Hematopoietic multipotent progenitor cell treated with erythropoietin and hydrocortisone succinate and interleukin-3 and kit ligand, for 4 days (in vitro differentiated cells): Measurements from ENCODE around the gene CSNK2A1.

Experiments
- DNase-seq: peaks from one replicate; pipeline ENCODE4 v3.0.0-alpha.2; 2015

CSNK2A1 gene

DNA sequence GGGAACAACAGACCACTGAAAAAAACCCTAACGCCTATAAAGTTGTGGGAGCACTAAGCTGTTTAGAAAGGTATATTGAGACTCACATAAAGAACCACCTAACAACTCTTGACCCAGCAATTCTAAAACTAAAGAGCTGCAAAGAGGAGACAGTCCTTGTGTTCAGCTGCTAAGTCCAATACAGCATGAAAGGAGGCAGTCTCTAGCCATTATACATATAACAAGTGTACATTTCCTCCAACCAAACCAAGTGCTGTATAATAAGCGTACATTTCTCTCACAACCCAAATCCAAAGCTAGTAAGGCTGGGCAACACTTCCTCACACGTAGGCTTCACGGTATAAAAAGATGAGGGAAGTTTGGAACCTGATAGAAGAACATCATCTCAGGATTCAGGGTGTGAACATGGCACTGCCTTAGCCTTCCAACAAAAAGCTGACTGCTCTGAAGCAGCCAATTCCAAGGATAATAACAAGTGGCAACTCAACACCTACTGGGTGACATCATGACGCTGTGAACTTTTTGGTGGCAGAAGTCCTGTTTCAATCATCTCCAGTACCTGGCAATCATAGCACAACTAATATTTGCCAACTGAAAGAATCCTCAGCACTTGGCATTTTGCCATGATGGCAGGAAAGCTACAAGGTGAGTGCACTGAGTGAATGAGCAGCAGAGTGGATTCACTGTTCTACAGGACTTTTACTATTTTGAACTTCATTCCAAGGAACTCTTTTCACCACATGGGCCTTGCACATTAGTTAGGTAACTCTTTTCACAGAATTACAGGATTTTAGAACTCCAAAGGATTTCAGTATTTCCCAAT lies 97.9 kb downstream of the CSNK2A1 start:
- no peak for DNase-seq

DNA sequence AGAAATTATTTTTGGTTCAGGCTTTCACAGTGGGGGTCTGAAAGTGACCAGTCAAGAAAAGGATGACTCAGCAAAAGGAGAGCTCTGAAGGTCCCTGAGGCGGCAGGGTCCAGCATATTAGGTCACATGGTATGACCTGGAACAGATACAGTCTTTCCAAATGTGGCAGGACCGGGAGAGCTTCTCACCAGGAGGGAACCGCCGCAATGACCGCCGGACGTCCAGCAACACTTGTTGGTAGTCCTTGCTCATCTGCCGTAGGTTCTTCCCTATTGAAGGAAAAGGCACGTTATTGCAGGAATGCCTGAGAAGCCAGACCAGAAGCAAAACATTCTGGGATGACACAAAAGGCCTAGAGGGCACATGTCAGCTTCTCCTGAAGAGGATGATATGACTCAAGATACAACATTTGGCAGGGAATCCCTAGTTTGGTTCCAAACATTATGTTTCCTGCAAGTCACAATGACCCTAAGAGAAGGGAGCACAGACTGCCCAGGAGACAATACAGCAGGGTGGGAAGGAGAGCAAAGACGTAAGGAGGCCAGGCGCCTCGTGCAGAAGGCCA lies 98.6 kb downstream of the CSNK2A1 start:
- no peak for DNase-seq

- DNase-seq: no peak
Measured at GRCh38 chr20:444117-444516, 99.5 kb downstream of the CSNK2A1 start.

- DNase-seq: no peak
Measured at GRCh38 chr20:443223-443775, 100.3 kb downstream of the CSNK2A1 start.

DNA sequence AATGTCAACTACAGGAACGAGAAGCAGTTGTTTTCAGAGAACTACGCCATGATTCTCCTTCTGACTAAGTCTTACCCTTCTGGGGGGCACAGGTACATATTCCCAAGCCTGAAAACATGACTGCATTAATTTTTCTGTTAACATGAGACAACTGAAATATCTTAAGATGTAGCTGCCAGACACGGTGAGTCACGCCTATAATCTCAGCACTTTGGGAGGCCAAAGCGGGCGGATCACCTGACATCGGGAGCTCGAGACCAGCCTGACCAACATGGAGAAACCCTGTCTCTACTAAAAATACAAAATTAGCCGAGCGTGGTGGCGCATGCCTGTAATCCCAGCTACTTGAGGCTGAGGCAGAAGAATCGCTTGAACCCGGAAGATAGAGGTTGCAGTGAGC lies 103.0 kb downstream of the CSNK2A1 start:
- DNase-seq: no peak

GRCh38 chr20:440148-440547 lies 103.4 kb downstream of the CSNK2A1 start:
- DNase-seq: no peak

GRCh38 chr20:438571-439469 lies 104.8 kb downstream of the CSNK2A1 start:
- peak; percentile 96 for DNase-seq

DNA sequence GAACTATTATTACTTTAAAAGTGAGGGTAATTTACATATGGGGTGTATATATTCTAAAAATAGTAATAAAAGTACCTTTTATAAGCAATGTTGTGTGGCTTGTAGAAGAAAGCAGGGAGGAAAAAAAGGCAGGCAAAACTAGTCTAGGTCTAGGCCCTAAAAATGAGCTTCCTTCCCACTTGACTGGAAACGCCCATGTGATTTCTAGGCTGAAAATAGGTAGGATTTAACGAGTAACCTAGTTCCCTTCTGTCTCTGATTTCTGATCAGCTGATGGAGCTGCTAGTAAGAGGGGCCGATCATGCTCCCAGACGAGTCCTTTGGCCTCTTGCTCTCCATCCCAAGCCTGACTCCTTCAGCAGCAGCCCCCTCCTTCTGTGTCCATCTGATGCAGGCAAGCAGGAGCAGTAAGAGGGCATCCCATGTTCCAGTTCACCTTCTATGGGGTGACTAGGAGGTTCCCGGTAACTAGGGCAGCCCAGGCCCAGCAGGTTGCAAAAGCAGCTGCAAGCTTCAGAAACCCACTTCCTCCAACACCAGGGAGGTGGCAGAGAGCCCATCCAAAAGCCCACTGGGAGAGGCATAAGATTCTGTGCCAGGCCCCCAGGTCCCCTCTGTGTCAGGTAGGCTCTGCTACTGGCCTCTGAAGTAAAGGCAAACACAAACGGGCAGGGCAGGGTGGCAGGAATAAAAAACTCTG lies 105.7 kb downstream of the CSNK2A1 start:
- peak; percentile 62 for DNase-seq

DNA sequence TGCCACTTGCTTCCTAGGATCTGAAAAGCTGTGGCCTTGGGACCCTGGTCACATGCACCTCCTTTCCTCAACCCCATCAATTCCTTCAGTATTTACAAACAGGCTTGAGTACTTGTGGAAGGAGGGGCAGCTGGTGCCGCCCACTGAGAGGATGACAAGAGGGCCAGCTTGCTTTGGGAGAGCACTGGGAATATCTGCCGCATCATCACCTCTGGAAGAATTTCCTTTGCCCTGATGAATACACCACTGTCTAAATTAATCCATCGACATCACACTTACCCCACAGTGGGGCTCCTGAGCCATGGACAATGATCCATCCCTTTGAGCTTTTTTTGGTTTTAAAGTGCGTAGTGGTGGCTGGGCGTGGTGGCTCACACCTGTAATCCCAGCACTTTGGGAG lies 107.1 kb downstream of the CSNK2A1 start:
- DNase-seq: no peak

GRCh38 chr20:435558-435957 lies 108.0 kb downstream of the CSNK2A1 start:
- DNase-seq: no peak

DNA sequence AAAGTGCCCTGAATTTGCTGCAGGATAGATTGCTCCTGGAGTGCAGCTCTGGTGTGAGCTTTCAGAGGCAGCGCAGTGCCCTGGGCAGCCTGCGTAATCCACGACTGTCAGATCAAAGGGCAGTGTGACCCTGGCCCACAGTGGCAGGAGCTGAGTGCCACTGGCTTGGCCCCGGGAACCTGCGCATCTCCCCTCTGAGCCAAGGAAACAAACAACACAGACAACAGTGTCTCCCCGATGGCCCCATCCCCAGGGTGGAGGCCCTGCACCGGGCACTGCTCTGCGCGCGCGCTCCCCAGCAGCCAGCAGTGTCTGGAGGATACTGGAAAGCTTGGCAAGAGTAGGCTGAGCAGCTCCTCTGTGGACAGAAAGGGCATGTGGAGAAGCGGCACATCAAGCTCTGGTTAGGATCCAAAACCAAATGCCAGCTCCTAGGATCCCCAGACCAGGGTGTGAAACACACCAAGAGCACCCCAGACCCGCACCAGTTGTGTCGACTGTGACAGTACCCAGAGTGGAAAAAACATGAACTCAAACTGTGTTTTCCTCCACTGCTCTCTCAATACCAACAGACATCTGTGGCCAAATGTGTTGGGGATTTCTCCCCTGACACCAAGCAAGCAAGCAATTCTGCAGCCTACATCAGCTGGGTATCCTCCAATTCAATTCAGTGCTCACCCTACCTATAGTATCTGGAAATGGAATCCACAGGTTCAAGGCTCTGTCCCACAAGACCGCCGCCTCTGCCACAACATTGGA lies 108.8 kb downstream of the CSNK2A1 start:
- DNase-seq: no peak

GRCh38 chr20:434221-434620 lies 109.4 kb downstream of the CSNK2A1 start:
- no peak for DNase-seq

DNA sequence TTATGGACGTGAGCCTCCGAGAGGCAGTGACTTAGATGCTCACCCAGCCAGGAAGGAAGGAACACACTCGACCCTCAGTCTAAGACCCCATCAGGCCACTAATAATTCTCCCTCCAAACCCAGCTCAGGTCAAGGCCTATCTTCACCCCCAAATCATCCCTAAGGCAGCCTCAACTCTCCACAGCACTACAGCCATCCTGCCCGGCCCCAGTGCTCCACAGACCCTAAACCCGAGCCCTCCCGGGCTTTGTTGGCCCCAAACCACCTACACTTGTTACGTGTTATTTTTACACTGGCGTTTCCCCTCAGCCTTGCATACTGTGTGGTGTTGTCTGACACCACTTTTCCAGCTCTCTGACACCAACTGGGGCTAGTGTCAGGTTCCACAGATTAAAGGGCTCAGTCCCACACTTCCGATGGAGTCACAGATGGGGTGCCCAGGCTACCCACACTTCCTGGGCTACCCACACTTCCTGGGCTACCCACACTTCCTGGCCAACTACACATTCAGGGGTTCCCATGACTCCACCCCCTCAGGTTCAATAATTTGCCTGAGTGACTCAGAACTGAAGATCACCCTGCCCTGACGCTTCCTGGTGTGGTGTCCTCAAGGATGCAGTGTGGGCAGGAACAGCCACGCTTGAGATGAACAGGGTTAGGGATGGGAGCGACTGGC lies 110.2 kb downstream of the CSNK2A1 start:
- DNase-seq: no peak

- no peak for DNase-seq
Measured at GRCh38 chr20:432677-433299, 110.8 kb downstream of the CSNK2A1 start.

DNA sequence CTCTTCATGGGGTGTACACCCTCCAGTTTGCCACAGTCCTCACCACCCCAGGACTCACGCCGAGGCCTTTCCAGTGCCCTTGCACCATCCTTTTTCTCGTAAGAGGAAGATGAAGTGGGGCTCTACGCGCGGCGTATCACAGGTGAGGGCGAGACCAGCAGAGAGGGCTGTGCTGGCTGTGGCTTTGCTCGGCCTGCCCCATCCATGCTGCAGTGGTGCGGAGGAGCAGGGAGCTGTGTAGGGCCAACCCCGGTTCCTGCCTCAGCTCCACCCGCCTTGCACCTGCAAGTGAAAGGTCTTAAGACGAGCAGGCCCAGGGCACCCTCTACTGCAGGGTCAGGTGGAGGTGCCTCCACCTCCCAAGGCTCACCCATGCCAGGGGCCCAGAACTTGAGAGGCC lies 111.4 kb downstream of the CSNK2A1 start:
- DNase-seq: no peak

- peak; percentile 90 for DNase-seq
Measured at GRCh38 chr20:431012-431904, 112.3 kb downstream of the CSNK2A1 start.

- no peak for DNase-seq
Measured at GRCh38 chr20:430091-430999, 113.2 kb downstream of the CSNK2A1 start.

DNA sequence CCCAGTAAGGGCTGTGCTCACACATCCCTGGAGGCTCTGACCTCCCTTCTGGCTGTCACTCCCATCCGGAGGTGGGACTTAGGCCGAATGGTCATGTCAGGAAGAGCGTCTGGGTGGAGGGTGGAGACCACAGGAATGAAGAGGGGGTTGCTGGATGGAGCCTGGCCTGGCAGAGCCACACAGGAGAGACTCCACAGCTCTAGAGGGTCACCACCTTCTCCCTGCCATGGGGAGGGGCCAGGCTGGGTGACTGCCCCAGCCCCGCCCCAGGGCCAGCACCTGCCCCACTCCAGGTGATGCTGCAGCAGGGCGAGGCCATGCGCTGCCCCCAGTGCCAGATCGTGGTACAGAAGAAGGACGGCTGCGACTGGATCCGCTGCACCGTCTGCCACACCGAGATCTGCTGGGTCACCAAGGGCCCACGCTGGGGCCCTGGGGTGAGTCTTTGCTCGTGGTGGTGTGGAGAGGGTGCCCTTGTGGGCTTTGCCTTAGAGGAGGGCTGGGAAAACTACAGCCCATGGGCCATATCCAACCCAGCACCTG lies 114.9 kb downstream of the CSNK2A1 start:
- no peak for DNase-seq
